HG02970 (cell line): ENCODE results near the gene SSBP3.
"Not testable (repeated sequence)": the region's sequence is repeated elsewhere in the genome, so short reads cannot be mapped to it uniquely, and the experiment has no call there.

ENCODE experiments used
- ATAC-seq: cut with Tn5 transposase; IDR thresholded peaks from one replicate; pipeline ENCODE4 v1.9.1; 2021; ENCODE audit warnings: mild to moderate bottlenecking, moderate library complexity, moderate number of reproducible peaks; ENCODE audit not compliant: unreplicated experiment, low FRiP score

Gene SSBP3

DNA sequence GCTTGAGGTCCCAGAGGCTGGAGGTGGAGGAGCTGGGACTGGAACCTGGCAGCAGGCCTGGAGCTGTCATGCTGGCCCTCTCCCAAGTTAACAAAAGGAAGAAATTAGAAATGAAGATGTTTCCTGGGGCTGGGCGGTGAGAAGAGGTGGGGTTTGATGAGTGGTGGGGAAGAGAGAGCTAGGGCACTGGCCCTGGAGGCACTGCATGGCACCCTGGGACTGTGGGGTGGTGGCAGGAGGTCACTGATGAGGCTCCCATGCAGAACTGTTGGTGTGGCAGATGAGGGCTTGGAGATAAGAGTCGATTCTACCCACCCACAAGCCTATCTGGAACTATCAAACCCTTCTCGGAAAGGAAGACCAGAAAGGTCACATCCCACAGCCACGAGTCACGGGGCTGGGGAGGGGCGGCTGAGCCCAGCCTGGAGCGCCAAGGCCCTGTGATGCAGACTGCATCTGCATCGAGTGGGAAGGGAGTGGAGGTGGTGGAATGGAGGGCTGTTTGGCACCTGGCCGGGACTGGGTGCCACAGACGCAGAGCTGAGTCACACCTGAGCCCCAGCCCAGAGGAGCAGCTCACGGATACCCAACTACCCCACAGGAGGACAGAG, 176.8 kb downstream of the SSBP3 start:
- no peak for ATAC-seq

- no peak for ATAC-seq
Observed at GRCh38 chr1:54228638-54229079, 177.5 kb downstream of the SSBP3 start.

DNA sequence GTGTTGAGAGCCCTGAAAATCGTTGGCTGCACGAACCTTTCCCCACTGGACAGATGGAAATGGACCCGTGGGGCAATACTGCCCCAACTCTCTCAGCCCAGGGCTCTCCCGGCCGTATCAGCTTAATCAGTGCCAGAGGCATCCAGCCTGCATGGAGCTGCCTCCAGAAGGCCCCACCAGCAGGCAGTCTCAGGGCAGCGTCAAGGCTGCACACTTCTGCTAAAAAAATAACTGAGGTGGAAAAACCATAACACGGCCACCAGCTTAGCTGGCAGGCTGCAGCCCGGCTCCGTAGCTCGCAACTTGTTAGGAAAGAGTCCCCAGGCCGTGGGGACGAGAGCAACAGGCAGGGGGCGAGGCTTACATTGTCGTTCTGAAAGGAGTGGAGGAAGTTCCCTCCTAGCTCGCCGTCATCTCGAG, 178.3 kb downstream of the SSBP3 start:
- ATAC-seq, result no peak

DNA sequence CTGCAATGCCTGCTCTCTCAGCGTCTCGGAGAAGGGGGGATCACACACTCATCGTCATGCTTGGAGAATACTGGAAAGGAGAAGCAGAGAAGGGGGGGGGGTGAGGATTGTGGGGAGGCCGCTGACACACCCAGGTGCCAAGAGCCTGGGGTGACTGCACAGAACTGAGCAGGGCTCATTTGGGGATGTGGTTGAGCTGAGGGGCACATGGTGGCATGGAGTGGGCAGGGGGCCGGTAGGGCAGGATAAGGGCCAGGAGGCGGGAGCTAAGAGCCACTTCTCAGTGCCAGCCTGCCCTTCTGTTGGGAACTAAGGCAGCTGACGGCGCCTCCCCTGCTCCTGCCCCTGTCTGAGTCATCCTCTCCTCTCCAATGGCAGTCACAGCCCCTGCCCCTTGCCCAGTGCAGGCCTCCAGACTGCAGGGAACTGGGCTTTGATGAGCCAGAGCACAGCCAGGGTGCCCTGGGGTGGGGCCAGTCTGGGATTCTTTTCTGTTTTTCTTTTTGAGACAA, 179.0 kb downstream of the SSBP3 start:
- ATAC-seq, result no peak

GRCh38 chr1:54225986-54226559, 180.1 kb downstream of the SSBP3 start:
- ATAC-seq, result no peak

GRCh38 chr1:54225378-54225777, 180.8 kb downstream of the SSBP3 start:
- no peak for ATAC-seq

DNA sequence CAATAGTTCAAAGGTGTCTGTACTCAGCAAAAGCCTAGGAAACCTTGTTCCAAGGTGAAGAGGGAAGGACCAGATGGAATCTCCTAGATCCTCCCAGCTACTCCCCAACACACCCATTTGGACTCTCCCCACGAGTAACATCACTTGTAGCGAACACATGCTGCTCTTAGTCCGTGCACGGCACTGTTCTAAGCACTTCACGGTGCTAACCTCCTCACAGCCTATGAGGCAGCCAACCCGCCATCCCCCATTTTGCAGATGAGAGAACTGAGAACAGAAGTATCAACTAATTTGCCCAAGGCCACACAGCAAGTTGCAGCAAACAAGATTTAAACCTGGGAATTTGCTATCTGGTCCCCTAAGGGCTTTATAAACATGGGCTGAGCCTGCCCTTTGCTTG, 182.0 kb downstream of the SSBP3 start:
- no peak for ATAC-seq

GRCh38 chr1:54223441-54224202, 182.6 kb downstream of the SSBP3 start:
- ATAC-seq, result no peak

DNA sequence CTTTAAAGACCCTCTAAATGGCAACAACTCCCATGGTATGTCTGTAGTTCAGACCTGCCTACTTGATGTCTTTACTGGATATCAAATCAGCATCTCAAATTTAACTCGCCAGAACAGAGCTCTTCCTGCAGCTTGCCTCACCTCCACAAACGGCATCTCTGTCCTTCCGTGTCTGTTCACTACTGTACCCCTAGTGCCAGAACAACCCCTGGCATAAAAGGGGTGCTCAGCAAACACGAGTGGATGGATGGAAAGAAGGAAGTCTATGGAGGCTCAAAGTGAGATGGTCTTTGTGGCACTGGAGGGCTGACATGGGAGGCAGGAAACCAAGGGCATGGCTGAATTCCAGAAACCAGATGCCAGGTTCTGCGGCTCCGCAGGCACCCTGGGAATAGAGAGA, 183.5 kb downstream of the SSBP3 start:
- ATAC-seq, result no peak

GRCh38 chr1:54221867-54222484, 184.2 kb downstream of the SSBP3 start:
- no peak for ATAC-seq

DNA sequence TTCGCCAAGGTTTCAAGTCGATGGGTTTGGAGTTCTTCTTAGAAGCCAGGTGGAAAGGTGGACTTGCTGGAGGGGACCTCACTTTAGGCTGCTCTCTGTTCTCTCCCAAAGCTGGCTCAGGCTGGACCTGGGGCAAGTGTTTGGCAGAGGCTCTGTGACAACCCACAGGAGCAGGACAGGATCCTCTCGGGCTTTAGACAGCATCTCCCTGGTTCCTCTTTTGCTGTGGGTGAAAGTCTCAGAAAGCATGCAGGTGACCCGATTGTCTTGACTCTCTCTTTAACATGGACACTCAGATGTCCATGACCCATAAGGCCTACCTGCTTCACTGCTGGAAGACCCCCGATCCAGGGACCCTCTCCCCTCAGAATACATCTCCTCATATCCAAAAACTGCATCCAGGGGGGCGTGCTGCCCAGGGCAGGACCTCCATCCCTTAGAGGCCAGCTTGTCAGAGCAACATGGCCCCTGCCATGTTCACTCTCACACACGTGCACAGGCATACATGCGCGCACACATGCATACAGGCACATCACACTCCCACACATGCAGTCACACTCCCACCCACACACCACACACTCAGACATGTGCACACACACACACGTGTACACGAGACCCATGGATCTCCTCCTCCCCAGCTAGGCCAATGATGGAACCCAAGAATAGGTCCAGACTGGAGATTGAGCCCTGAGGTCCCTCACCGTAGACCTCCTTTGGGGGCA, 184.9 kb downstream of the SSBP3 start:
- ATAC-seq, result no peak

DNA sequence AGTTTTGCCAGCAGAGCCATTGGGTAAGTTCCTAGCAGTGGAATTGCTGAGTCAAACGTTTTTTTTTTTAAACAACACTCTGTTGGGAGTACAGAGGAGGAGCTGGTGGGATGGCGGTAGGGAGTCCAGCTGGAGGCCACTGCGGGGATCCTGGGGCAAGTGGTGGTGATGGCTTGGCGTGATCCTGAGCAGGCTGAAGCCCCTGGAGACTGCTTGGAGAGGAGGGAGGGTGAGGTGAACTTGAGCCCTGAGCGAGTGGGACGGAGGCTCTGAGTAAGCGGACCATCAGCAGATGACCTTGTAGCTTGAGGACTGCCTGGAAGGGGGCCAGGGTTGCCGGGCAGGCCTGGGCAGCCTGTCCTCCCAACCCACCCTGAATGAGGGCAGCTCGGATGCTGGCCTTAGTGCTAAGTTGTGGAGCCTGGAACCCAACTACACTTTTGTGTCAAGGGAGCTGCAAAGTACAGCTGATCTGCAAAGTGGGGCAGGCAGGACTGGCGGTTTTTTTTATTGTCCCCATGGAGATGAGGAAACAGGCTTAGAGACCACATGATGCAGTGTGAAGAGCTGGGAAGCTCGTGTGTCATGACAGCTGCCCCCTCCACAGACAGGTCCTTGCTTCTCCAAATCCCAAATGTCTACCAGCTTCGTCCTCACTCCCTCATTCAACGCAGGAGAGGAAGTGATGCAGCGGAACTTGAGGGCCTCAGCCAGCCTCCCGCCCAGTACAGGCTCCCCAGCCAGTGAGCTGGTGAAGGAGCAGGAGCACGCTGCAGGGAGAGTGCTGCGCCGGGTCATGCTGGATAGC, 186.0 kb downstream of the SSBP3 start:
- ATAC-seq, result no peak

DNA sequence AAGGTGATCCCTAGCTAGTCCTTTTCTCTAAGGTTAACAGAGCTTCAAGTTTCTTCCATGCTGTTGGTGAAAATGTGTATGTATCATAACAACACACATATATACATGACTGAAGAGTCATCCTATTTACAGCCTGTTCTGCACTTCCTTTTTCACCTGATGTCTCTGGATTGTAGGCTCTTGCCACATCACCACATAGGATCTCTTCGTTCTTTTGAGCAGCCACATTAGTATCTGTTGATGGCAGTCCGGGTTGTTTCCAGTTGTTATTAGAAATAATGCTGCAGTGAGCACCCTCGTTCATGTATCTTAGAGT, 186.5 kb downstream of the SSBP3 start:
- no peak for ATAC-seq

GRCh38 chr1:54218883-54219687, 187.1 kb downstream of the SSBP3 start:
- ATAC-seq, result no peak

- ATAC-seq, result no peak
Observed at GRCh38 chr1:54215523-54215922, 190.7 kb downstream of the SSBP3 start.

GRCh38 chr1:54212872-54213271, 193.3 kb downstream of the SSBP3 start:
- no peak for ATAC-seq

GRCh38 chr1:54207896-54208295, 198.3 kb downstream of the SSBP3 start:
- not testable (repeated sequence) for ATAC-seq

DNA sequence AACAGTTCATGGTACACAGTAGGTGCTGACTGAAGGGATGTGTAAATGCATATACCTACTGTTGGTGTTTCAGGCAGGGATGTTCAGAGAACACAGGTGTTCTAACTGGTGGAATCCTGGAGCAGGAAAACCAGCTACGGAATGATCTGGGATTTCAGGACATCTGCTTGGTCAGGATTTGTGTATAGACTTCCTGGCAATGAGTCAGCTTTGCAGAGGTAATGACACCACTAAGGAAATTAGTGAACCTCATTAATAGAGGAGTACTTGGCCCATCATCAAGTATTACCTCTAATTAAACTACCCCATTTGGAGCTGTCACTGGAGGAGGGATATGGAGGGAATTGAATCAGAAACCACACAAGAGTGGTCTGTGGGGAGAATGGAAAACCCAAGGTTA, 198.9 kb downstream of the SSBP3 start:
- no peak for ATAC-seq

DNA sequence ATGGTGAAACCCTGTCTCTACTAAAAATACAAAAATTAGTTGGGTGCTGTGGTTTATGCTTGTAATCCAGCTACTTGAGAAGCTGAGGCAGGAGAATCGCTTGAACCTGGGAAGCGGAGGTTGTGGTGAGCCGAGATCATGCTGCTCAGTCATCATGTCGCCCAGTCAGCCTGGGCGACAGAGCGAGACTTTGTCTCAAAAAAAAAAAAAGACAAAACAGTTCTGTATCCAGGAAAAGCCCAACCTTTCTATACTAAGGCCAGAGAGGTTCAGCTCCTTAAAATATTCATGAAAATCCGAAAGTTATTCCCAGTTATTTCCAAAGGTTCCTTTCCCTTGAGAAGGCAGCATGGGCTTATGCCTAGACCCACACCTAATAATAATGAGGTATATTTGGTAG, 202.0 kb downstream of the SSBP3 start:
- ATAC-seq, result no peak
